Measurements from ENCODE around the gene ACSM6.

GRCh38 chr10:95196046-95196445 lies 2.0 kb downstream of the ACSM6 start:
- no peak for TF ChIP-seq SP1 (IDR thresholded peaks at IDR 0.05)
- TF ChIP-seq LEF1 (IDR thresholded peaks at IDR 0.05; ENCODE audit: borderline replicate concordance) = no peak
- no peak for TF ChIP-seq ELF4 (IDR thresholded peaks at IDR 0.05)
- TF ChIP-seq SUZ12 (IDR thresholded peaks at IDR 0.05) = no peak
- no peak for TF ChIP-seq BHLHE40 (IDR thresholded peaks at IDR 0.05; ENCODE audit: borderline replicate concordance)
- TF ChIP-seq NFRKB (IDR thresholded peaks at IDR 0.05) = no peak
- no peak for TF ChIP-seq TARDBP (IDR thresholded peaks at IDR 0.05)
- TF ChIP-seq FOXA1 (IDR thresholded peaks at IDR 0.05) = no peak
- no peak for TF ChIP-seq ZNF384 (IDR thresholded peaks at IDR 0.05)

All from HEK293T (cell line).